Measurements from ENCODE around the gene HARS1. TPM values are rescaled to one million over a fixed set of nuclear protein-coding genes. Genes with fewer than 3 reads are reported as not detected.

The HARS1 gene
- total and polyA plus RNA-seq, 2 of the 13 experiments (the other 11 are each of a cell fraction or from before 2014, with no cell fraction given), result 36.9 to 66.2 TPM

- peak in 1 of 2 experiments; percentile 88; a peak in 2 of 4 replicates for TF ChIP-seq HMGXB4 (CRISPR knock-in tag; IDR thresholded peaks at IDR 0.05; ENCODE audit: borderline replicate concordance in 1 of 2, low read depth in 1 of 2)
These were observed at the start of gene HARS1, which contains the start of gene HARS2 (continued) for GRCh38 chr5:140690941-140691924.

- no peaks in the 10 kb centered on the region for H3K79me2 ChIP-seq (ENCODE audit: insufficient read depth, low read length)
- H3K4me1 ChIP-seq (ENCODE audit: insufficient read depth, low read length), result no peaks in the 10 kb centered on the region
- ChIA-PET POLR2A (no interaction called here), CTCF (ENCODE audit: low intra/inter-chr PET ratio, low total read pairs) (no interaction called here)
- H3K4me2 ChIP-seq (ENCODE audit: low read depth, low read length), result no peak overlapping the region
- H3K27ac ChIP-seq (ENCODE audit: extremely low read length, insufficient read depth, low read length), result no peak overlapping the region
- no peak overlapping the region for H3K9ac ChIP-seq (ENCODE audit: insufficient read depth, low read depth, low read length)
- no TSS peak for BruUV-seq (replicated peaks)
- no peak for ATAC-seq
- TF ChIP-seq MAFF (IDR thresholded peaks at IDR 0.05; ENCODE audit: low read depth, low read length) (0 out of 2 replicates have a peak, but pooled peaks have one; percentile 14), POLR2AphosphoS5 (IDR thresholded peaks at IDR 0.05; ENCODE audit: low read depth, low read length) (no peak), MAFK (conservative IDR thresholded peaks at IDR 0.05 in 1 of 2, IDR thresholded peaks at IDR 0.05 in 1 of 2; ENCODE audit: low read length in 2 of 2) (peak in 1 of 2 experiments; percentile 55; a peak in 2 of 4 replicates)
- intact Hi-C loops (cut with micrococcal nuclease; ENCODE audit: unreplicated experiment) (no loop called here), in situ Hi-C loops (cut with HindIII; ENCODE audit: extremely low pct_ligation_motif_present, low pct_unique_long_range_greater_than_20kb) (loop anchor here (10.0 kb wide), 1 partner anchor 373 kb away; the partner anchor contains the start of gene SLC4A9)
- H4K20me1 ChIP-seq (ENCODE audit: insufficient read depth, low read length), result no peaks in the 10 kb centered on the region
- no peak overlapping the region for H3K4me3 ChIP-seq (replicated peaks in 1 of 3; ENCODE audit: insufficient read depth in 1 of 3, low read depth in 2 of 3, low read length in 3 of 3)
- H3K36me3 ChIP-seq (replicated peaks in 1 of 2; ENCODE audit: control insufficient read depth in 1 of 2, insufficient read depth in 2 of 2, low read length in 2 of 2), result no peaks in the 10 kb centered on the region
- no peaks in the 10 kb centered on the region; a peak in 1 of 5 replicates for H3K27me3 ChIP-seq (ENCODE audit: control insufficient read depth in 1 of 2, insufficient read depth in 2 of 2, low read length in 2 of 2)
- no peak overlapping the region for H2AFZ ChIP-seq (ENCODE audit: low read length)
- no peak for DNase-seq (ENCODE audit: low spot score)
- WGBS (ENCODE audit: low lambda C conversion rate), result 0% methylated on average over 1 of the region's 1 CpG
- no peaks in the 10 kb centered on the region for H3K9me3 ChIP-seq (ENCODE audit: low read length)
- no peak for FAIRE-seq
These were observed 46.3 kb upstream of the HARS1 start for GRCh38 chr5:140737486-140737885.
